ENCODE data around the gene SLC16A10. TPM values are rescaled to one million over a fixed set of nuclear protein-coding genes. Genes with fewer than 3 reads are reported as not detected.
A peak's percentile ranks its signal among the peaks of the same experiment; 100 is the strongest.
"Not testable (repeated sequence)": the region's sequence is repeated elsewhere in the genome, so short reads cannot be mapped to it uniquely, and the experiment has no call there.

Gene SLC16A10
- total RNA-seq, 3 donors from 2014 or later, result 1.3 to 5.4 (median 1.8) TPM

GRCh38 chr6:111050261-111051023 lies 36.9 kb upstream of the SLC16A10 start:
- no peak for TF ChIP-seq CTCF (IDR thresholded peaks at IDR 0.05)
- no peak for TF ChIP-seq POLR2A (IDR thresholded peaks at IDR 0.05)
- TF ChIP-seq POLR2AphosphoS5 (IDR thresholded peaks at IDR 0.05), result no peak
- Histone ChIP-seq H3K4me3 (no peak overlapping the region), H3K9me3 (no peaks in the 10 kb centered on the region), H3K4me1 (no peaks in the 10 kb centered on the region), H3K36me3 (no peaks in the 10 kb centered on the region), H3K27me3 (no peaks in the 10 kb centered on the region), H3K27ac (no peak overlapping the region)
- no peak for DNase-seq (ENCODE audit: low spot score in 2 of 2)
- intact Hi-C loops (cut with DNase I; ENCODE audit: low total_unique reads), result no loop called here

- Histone ChIP-seq H3K36me3 (no peaks in the 10 kb centered on the region), H3K4me1 (no peaks in the 10 kb centered on the region), H3K27me3 (no peaks in the 10 kb centered on the region), H3K9me3 (no peaks in the 10 kb centered on the region), H3K4me3 (no peak overlapping the region), H3K27ac (no peak overlapping the region)
- TF ChIP-seq CTCF (IDR thresholded peaks at IDR 0.05) (no peak), POLR2AphosphoS5 (IDR thresholded peaks at IDR 0.05) (no peak), POLR2A (IDR thresholded peaks at IDR 0.05) (no peak)
- no peak for DNase-seq (ENCODE audit: low spot score in 2 of 2)
- intact Hi-C loops (cut with DNase I; ENCODE audit: low total_unique reads), result no loop called here
Observed at GRCh38 chr6:111052171-111052570, 35.1 kb upstream of the SLC16A10 start.

GRCh38 chr6:111057074-111057752 lies 30.1 kb upstream of the SLC16A10 start:
- no peak for DNase-seq (ENCODE audit: low spot score in 2 of 2)
- TF ChIP-seq CTCF (IDR thresholded peaks at IDR 0.05) (peak; percentile 34 to 62 (median 56)), POLR2A (IDR thresholded peaks at IDR 0.05) (no peak)
- no peak overlapping the region for H3K4me3 ChIP-seq
- no peaks in the 10 kb centered on the region for H3K36me3 ChIP-seq
- no peak overlapping the region for H3K27ac ChIP-seq
- H3K9me3 ChIP-seq, result no peaks in the 10 kb centered on the region
- intact Hi-C loops (cut with DNase I; ENCODE audit: low total_unique reads), result no loop called here
- H3K27me3 ChIP-seq, result no peaks in the 10 kb centered on the region
- no peaks in the 10 kb centered on the region for H3K4me1 ChIP-seq

GRCh38 chr6:111061508-111061907 lies 25.8 kb upstream of the SLC16A10 start:
- DNase-seq (ENCODE audit: low spot score in 2 of 2), result no peak
- intact Hi-C loops (cut with DNase I; ENCODE audit: low total_unique reads), result no loop called here
- Histone ChIP-seq H3K9me3 (peaks cover 0 to 11% of the 10 kb centered on the region in 2 donors), H3K27me3 (no peaks in the 10 kb centered on the region), H3K4me1 (no peaks in the 10 kb centered on the region), H3K27ac (no peak overlapping the region), H3K36me3 (no peaks in the 10 kb centered on the region), H3K4me3 (no peak overlapping the region)
- TF ChIP-seq POLR2AphosphoS5 (IDR thresholded peaks at IDR 0.05) (no peak), POLR2A (IDR thresholded peaks at IDR 0.05) (no peak), CTCF (IDR thresholded peaks at IDR 0.05) (no peak)

GRCh38 chr6:111061985-111062384 lies 25.3 kb upstream of the SLC16A10 start:
- H3K36me3 ChIP-seq; H3K27ac ChIP-seq; H3K4me1 ChIP-seq; H3K4me3 ChIP-seq; DNase-seq (ENCODE audit: low spot score in 2 of 2); H3K27me3 ChIP-seq; intact Hi-C loops (cut with DNase I; ENCODE audit: low total_unique reads): not testable (repeated sequence)
- peaks cover 0 to 11% of the 10 kb centered on the region in 2 donors for H3K9me3 ChIP-seq

GRCh38 chr6:111062860-111063259 lies 24.4 kb upstream of the SLC16A10 start:
- peaks cover 0 to 11% of the 10 kb centered on the region in 2 donors for H3K9me3 ChIP-seq
- DNase-seq (ENCODE audit: low spot score in 2 of 2); H3K27me3 ChIP-seq; H3K36me3 ChIP-seq; H3K4me3 ChIP-seq; H3K4me1 ChIP-seq; H3K27ac ChIP-seq; intact Hi-C loops (cut with DNase I; ENCODE audit: low total_unique reads): not testable (repeated sequence)

All from breast epithelium (tissue), 4 donors.